Transverse colon (tissue), 4 donors: Measurements from ENCODE around the gene TRIM31. TPM values are rescaled to one million over a fixed set of nuclear protein-coding genes. Genes with fewer than 3 reads are reported as not detected.

Experiments used
- DNase-seq: peaks from one replicate; pipeline ENCODE4 v3.0.0-alpha.2; 2019
- H3K27ac ChIP-seq, 4 donors: fragments of 200-600 bp; sonication (generic); 2 replicates each; pipeline ENCODE4 v1.5.1; 2016 to 2018; ENCODE audit warnings: inconsistent platforms in 4 of 4
- H3K27me3 ChIP-seq: fragments of 200-600 bp; sonication (generic); 2 replicates; pipeline ENCODE4 v1.5.1; 2017; ENCODE audit warnings: inconsistent platforms
- H3K36me3 ChIP-seq, 4 donors: fragments of 200-600 bp; sonication (generic); 2 replicates each; pipeline ENCODE4 v1.5.1; 2017 to 2019; ENCODE audit warnings: inconsistent platforms in 4 of 4
- H3K4me1 ChIP-seq, 4 donors: fragments of 200-600 bp; sonication (generic); 2 replicates each; pipeline ENCODE4 v1.5.1; 2017 to 2020; ENCODE audit warnings: inconsistent platforms in 4 of 4
- H3K4me3 ChIP-seq, 4 donors: fragments of 200-600 bp; sonication (generic); 1 replicate in 1 of 4; 2 replicates in 3 of 4; pipeline versions ENCODE4 v1.5.1 to v1.6.1; 2017 to 2019; ENCODE audit warnings: inconsistent platforms in 4 of 4
- H3K9me3 ChIP-seq, 2 donors: fragments of 200-600 bp; sonication (generic); 2 replicates each; pipeline ENCODE4 v1.5.1; 2017 to 2019; ENCODE audit warnings: inconsistent platforms in 2 of 2
- EP300 ChIP-seq: sonication (generic); formaldehyde crosslinking; IDR thresholded peaks from one replicate; pipeline ENCODE4 v1.6.1; 2017; ENCODE audit warnings: antibody characterized with exemption, low read depth
- POLR2A ChIP-seq: fragments of 450-650 bp; IDR thresholded peaks from one replicate; pipeline ENCODE4 v1.6.1; 2016; ENCODE audit warnings: antibody characterized with exemption, mild to moderate bottlenecking, moderate library complexity
- POLR2AphosphoS5 ChIP-seq, 3 donors: sonication (generic); formaldehyde crosslinking; IDR thresholded peaks; one replicate each; pipeline ENCODE4 v1.6.1; 2016; ENCODE audit warnings: antibody characterized with exemption in 3 of 3
- WGBS, 2 donors: methylation state at CpG; one replicate each; pipeline ENCODE4 v1.1.5; 2018; ENCODE audit warnings: low coverage in 1 of 2; 5-methylcytosine and 5-hydroxymethylcytosine counted together
- in situ Hi-C, 4 donors: fragments of 200-750 bp; cut with MboI; loops; one replicate each; pipeline versions ENCODE4 v1.15.0 to v1.15.1; 2017; ENCODE audit warnings: low sequenced_read_pairs in 3 of 4, low pct_ligation_motif_present in 1 of 4, low pct_unique_long_range_greater_than_20kb in 1 of 4
- intact Hi-C: fragments of 100-400 bp; cut with DNase I; formaldehyde crosslinking; loops from one replicate; pipeline ENCODE4 v1.15.1; 2023; ENCODE audit warnings: low total_unique reads
- total RNA-seq, 4 donors: library from RNA; depleted of rRNA; stranded (reverse); fragments of >200 nt; gene quantifications; one replicate each; pipeline ENCODE4 v1.1.0, GENCODE V29; 2016
- TF ChIP-seq, protein P1 (sequence below), 5 experiments: fragments of 200-600 bp in 3 of 5; fragments of 450-650 bp in 2 of 5; sonication (generic) in 3 of 5; IDR thresholded peaks; 1 replicate in 2 of 5; 2 replicates in 3 of 5; pipeline ENCODE4 v1.5.1; 2016 to 2017; ENCODE audit warnings: antibody characterized with exemption in 5 of 5, inconsistent platforms in 3 of 5, mild to moderate bottlenecking in 2 of 5, moderate library complexity in 1 of 5

Gene TRIM31
- total RNA-seq, 4 donors from 2014 or later: 3.4 to 221 (median 151) TPM

DNA sequence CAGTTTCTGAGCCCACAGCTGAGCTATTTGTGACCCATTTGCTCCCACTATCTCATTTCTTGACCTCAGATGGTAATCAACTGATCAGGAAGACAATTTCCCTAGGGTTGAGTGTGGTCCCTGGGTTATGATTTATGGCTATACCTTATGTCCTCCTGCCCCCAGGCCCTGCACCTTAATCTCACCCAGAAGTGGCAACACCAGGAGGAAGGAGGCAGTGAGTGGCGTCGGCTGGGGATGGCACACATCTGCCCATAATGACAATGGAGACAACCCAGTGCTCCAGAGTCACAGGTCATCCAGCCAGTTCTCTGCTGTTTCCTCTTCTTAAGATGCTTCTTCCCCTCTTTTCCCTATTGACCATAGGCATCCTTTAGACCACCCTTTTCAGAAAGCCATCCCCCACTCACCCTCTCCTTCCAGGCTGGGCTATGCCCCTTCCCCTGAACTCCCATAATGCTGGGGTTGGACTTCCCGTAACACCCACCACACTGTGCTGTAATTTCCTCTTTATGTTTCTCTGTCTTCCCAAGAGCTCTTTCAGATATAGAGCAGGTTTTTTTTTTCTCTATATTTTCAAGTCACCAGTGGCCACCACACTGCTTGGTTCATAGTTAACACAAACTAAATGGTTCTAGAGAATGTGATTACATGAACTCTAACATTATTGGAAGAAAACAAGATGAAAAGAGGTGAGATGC is 40.2 kb upstream of the TRIM31 start:
- TF ChIP-seq, protein P1, sequence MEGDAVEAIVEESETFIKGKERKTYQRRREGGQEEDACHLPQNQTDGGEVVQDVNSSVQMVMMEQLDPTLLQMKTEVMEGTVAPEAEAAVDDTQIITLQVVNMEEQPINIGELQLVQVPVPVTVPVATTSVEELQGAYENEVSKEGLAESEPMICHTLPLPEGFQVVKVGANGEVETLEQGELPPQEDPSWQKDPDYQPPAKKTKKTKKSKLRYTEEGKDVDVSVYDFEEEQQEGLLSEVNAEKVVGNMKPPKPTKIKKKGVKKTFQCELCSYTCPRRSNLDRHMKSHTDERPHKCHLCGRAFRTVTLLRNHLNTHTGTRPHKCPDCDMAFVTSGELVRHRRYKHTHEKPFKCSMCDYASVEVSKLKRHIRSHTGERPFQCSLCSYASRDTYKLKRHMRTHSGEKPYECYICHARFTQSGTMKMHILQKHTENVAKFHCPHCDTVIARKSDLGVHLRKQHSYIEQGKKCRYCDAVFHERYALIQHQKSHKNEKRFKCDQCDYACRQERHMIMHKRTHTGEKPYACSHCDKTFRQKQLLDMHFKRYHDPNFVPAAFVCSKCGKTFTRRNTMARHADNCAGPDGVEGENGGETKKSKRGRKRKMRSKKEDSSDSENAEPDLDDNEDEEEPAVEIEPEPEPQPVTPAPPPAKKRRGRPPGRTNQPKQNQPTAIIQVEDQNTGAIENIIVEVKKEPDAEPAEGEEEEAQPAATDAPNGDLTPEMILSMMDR (IDR thresholded peaks at IDR 0.05): no peak
- TF ChIP-seq POLR2AphosphoS5 (IDR thresholded peaks at IDR 0.05): no peak
- no peak for TF ChIP-seq EP300
- no peak for TF ChIP-seq POLR2A
- H3K27ac ChIP-seq: no peak overlapping the region
- in situ Hi-C loops: no loop called here
- intact Hi-C loops: no loop called here
- H3K4me1 ChIP-seq: peaks cover 0 to 38% (median 28%) of the 10 kb centered on the region in 4 donors
- no peaks in the 10 kb centered on the region for H3K36me3 ChIP-seq
- no peak overlapping the region for H3K4me3 ChIP-seq
- DNase-seq: no peak
- H3K27me3 ChIP-seq: no peaks in the 10 kb centered on the region
- H3K9me3 ChIP-seq: no peaks in the 10 kb centered on the region
- 86 to 88% methylated on average over 1 to 3 of the region's 3 CpGs for WGBS, 2 donors

DNA sequence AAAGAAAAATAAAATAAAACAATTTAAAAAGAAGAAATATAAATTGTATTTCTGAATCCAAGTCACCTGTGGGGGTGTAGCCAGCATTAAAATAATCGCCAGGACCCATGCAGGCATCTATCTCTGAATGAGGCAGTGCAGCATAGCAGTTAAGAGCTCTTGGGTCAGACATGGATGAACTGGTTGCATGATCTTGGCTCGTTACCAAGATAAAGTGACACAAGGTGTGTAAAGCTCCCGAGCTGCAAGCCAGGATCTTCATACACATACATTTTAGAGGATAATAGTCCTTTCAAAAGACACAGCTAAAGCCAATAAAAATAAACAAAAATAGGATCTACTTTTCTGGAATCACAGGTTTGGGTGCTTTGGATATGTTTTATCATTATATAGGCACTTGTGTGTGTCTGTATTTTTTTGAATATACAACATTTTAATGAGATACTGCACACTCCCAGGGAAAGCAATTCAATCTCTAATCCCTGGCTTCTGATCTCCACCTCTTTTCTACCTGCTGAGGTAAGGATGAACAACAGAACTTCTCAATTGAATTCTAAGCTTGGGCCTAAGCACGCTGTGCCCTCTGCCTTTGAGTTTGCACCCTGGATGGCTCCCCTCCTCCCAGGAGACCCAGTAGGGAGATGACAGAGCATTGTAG is 39.3 kb upstream of the TRIM31 start:
- 39 to 49% methylated on average over 4 of the region's 4 CpGs for WGBS, 2 donors
- intact Hi-C loops: no loop called here
- Histone ChIP-seq H3K27ac (no peak overlapping the region), H3K36me3 (no peaks in the 10 kb centered on the region), H3K9me3 (no peaks in the 10 kb centered on the region), H3K4me3 (no peak overlapping the region), H3K27me3 (no peaks in the 10 kb centered on the region), H3K4me1 (peaks cover 0 to 38% (median 28%) of the 10 kb centered on the region in 4 donors)
- in situ Hi-C loops: no loop called here
- DNase-seq: no peak
- no peak for TF ChIP-seq POLR2A
- TF ChIP-seq EP300: no peak
- TF ChIP-seq POLR2AphosphoS5 (IDR thresholded peaks at IDR 0.05): no peak
- TF ChIP-seq, protein P1 (IDR thresholded peaks at IDR 0.05): no peak

DNA sequence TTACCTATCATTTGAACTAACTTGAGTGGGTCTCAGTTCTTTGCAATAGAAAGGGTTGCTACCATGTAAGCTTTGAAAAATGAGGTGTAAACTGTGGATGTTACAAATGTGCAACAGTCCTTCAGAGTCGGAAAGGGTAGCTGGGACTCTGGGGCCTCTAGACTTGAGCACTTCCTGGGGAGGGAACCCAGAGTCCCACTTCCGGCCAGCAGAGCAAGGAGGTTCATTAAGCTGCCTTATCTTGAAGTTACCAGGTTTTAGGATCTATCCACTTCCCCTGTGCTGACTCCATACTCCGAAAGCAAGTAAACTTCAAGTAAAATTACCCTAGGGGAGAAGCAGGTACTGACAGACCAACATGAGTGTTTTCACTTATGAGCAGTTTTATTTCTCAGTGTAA is 38.7 kb upstream of the TRIM31 start:
- H3K9me3 ChIP-seq: no peaks in the 10 kb centered on the region
- WGBS, 2 donors: 52 to 73% methylated on average over 3 of the region's 3 CpGs
- in situ Hi-C loops (no loop called here), intact Hi-C loops (no loop called here)
- no peak overlapping the region for H3K4me3 ChIP-seq
- H3K36me3 ChIP-seq: no peaks in the 10 kb centered on the region
- no peak for DNase-seq
- no peak overlapping the region for H3K27ac ChIP-seq
- TF ChIP-seq POLR2A (no peak), EP300 (no peak), POLR2AphosphoS5 (IDR thresholded peaks at IDR 0.05) (no peak)
- TF ChIP-seq, protein P1 (IDR thresholded peaks at IDR 0.05): no peak
- H3K27me3 ChIP-seq: no peaks in the 10 kb centered on the region
- H3K4me1 ChIP-seq: peaks cover 0 to 32% (median 23%) of the 10 kb centered on the region in 4 donors

DNA sequence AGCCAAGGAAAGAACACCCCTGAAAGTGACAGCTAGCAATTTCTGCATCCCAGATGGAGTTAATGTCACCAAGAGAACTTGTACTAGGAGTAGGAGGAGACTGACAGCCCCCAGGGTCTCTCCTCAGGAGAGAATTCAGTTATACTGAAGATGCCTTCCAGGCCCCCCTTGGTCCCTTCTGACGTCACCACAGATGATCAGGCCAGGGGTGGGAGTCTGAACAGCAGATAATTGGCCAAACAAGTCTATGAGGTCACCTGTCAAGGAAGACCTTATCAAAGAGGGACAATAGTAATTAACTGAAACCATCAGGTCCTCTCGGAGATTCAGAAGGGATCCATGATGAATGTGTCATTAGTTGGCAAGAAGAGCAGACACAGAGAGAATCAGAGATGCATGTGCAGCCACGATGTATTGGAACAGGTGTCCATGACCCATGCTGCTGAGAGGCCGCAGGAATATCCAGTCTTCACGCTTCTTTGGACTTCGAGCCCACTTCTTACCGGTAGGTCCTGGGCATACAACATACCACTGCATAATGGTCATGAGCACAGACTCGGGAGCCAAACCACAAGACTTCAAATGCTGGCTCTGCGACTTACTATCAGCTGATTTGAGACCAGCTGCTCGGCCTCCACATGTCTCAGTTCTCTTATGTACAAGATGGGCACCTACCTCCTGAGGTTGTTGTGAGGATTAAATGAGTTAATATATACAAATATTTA is 37.9 kb upstream of the TRIM31 start:
- in situ Hi-C loops: no loop called here
- intact Hi-C loops: no loop called here
- DNase-seq: no peak
- no peak for TF ChIP-seq POLR2AphosphoS5 (IDR thresholded peaks at IDR 0.05)
- TF ChIP-seq EP300: no peak
- no peak for TF ChIP-seq POLR2A
- TF ChIP-seq, protein P1 (IDR thresholded peaks at IDR 0.05): no peak
- 83 to 88% methylated on average over 3 to 10 of the region's 10 CpGs for WGBS, 2 donors
- no peak overlapping the region for H3K27ac ChIP-seq
- H3K36me3 ChIP-seq: no peaks in the 10 kb centered on the region
- H3K9me3 ChIP-seq: no peaks in the 10 kb centered on the region
- no peak overlapping the region for H3K4me3 ChIP-seq
- peaks cover 0 to 27% (median 17%) of the 10 kb centered on the region in 4 donors for H3K4me1 ChIP-seq
- H3K27me3 ChIP-seq: peaks cover under 1% of the 10 kb centered on the region
